Endodermal cell (in vitro differentiated cells): ENCODE measurements around the gene PRUNE2. TPM values are rescaled to one million over a fixed set of nuclear protein-coding genes. Genes with fewer than 3 reads are reported as not detected.

Experiments
- DNase-seq: peaks from one replicate; pipeline ENCODE4 v3.0.0-alpha.2; 2017
- H3K27ac ChIP-seq: 2 replicates; pipeline ENCODE4 v1.5.1; 2013; ENCODE audit warnings: mild to moderate bottlenecking, low read depth, low read length, moderate library complexity
- H3K27me3 ChIP-seq: 2 replicates; pipeline ENCODE4 v1.6.1; 2013; ENCODE audit warnings: mild to moderate bottlenecking, low read length, moderate library complexity; ENCODE audit not compliant: insufficient read depth, control insufficient read depth, poor library complexity, severe bottlenecking
- H3K36me3 ChIP-seq: 2 replicates; pipeline ENCODE4 v1.7.0; 2013; ENCODE audit warnings: mild to moderate bottlenecking, low read length, moderate library complexity; ENCODE audit not compliant: control insufficient read depth, insufficient read depth
- H3K4me1 ChIP-seq: one replicate; pipeline ENCODE4 v1.7.0; 2013; ENCODE audit warnings: low read length; ENCODE audit not compliant: control insufficient read depth, insufficient read depth
- H3K4me3 ChIP-seq: 2 replicates; pipeline ENCODE4 v1.5.1; 2013; ENCODE audit warnings: mild to moderate bottlenecking, low read length, moderate library complexity
- H3K9ac ChIP-seq: 2 replicates; pipeline ENCODE4 v1.6.1; 2013; ENCODE audit warnings: mild to moderate bottlenecking, low read length, moderate library complexity; ENCODE audit not compliant: poor library complexity, severe bottlenecking; ENCODE audit errors: extremely low read depth
- H3K9me3 ChIP-seq: 2 replicates; pipeline ENCODE4 v1.6.1; 2013; ENCODE audit warnings: mild to moderate bottlenecking, low read length, moderate library complexity; ENCODE audit not compliant: control insufficient read depth
- H3K27ac Mint-ChIP-seq: 2 replicates; pipeline ENCODE4 v1.8.0; 2020; ENCODE audit warnings: mixed read lengths
- H3K27me3 Mint-ChIP-seq: 2 replicates; pipeline ENCODE4 v1.8.0; 2021; ENCODE audit warnings: mild to moderate bottlenecking, mixed read lengths; ENCODE audit not compliant: insufficient read depth
- H3K36me3 Mint-ChIP-seq: 2 replicates; pipeline ENCODE4 v1.8.0; 2020; ENCODE audit warnings: low read depth, mixed read lengths
- H3K4me1 Mint-ChIP-seq: 2 replicates; pipeline ENCODE4 v1.8.0; 2020; ENCODE audit warnings: mixed read lengths
- H3K4me3 Mint-ChIP-seq: 2 replicates; pipeline ENCODE4 v1.8.0; 2020; ENCODE audit warnings: mild to moderate bottlenecking, moderate library complexity, mixed read lengths
- H3K9me3 Mint-ChIP-seq: 2 replicates; pipeline ENCODE4 v1.8.0; 2020; ENCODE audit warnings: mild to moderate bottlenecking, mixed read lengths
- CTCF ChIP-seq: fragments of 200-600 bp; sonication (generic); conservative IDR thresholded peaks from 2 replicates; pipeline ENCODE4 v1.5.0; 2021; ENCODE audit warnings: antibody characterized with exemption, mild to moderate bottlenecking
- WGBS, 2 experiments: methylation state at CpG; one replicate each; pipeline versions ENCODE4 v1.1.5 to v1.1.7; 2013; ENCODE audit warnings: missing lambda C conversion rate in 2 of 2, mixed read lengths in 1 of 2; ENCODE audit not compliant: insufficient coverage in 1 of 2, insufficient read length in 1 of 2; 5-methylcytosine and 5-hydroxymethylcytosine counted together
- total RNA-seq, 2 donors: library from RNA; stranded (reverse); fragmentation: NEBNext Ultra II Directional in 1 of 2; extraction: Animal tissue kit (Norgen Biotek cat#: 25700) in 1 of 2; gene quantifications; 2 replicates in 1 of 2; 3 replicates in 1 of 2; pipeline ENCODE4 v1.2.1, GENCODE V29; 2021

Gene PRUNE2
- total RNA-seq, 2 donors from 2014 or later, result 4.1 to 6.8 TPM

- peaks cover 7% of the 10 kb centered on the region for H3K4me1 ChIP-seq
- no peak overlapping the region for H3K9ac ChIP-seq
- H3K27me3 ChIP-seq, result peaks cover 4% of the 10 kb centered on the region
- WGBS, 2 experiments, result 95 to 96% methylated on average over 4 to 5 of the region's 5 CpGs
- TF ChIP-seq CTCF, result no peak
- peaks cover 13% of the 10 kb centered on the region for H3K4me1 Mint-ChIP-seq
- no peak overlapping the region for H3K27ac ChIP-seq
- no peak for DNase-seq
- no peaks in the 10 kb centered on the region for H3K36me3 ChIP-seq
- H3K9me3 ChIP-seq, result no peaks in the 10 kb centered on the region
- H3K4me3 Mint-ChIP-seq, result no peak overlapping the region
- H3K9me3 Mint-ChIP-seq, result no peaks in the 10 kb centered on the region
- H3K4me3 ChIP-seq, result no peak overlapping the region
- no peaks in the 10 kb centered on the region for H3K36me3 Mint-ChIP-seq
- H3K27me3 Mint-ChIP-seq, result no peaks in the 10 kb centered on the region
- no peak overlapping the region for H3K27ac Mint-ChIP-seq
These were observed 277.8 kb downstream of the PRUNE2 start for GRCh38 chr9:76628155-76628554.

GRCh38 chr9:76626980-76627379 lies 278.9 kb downstream of the PRUNE2 start:
- Histone ChIP-seq H3K4me3 (no peak overlapping the region), H3K9me3 (no peaks in the 10 kb centered on the region), H3K4me1 (peaks cover 7% of the 10 kb centered on the region), H3K27ac (no peak overlapping the region), H3K36me3 (no peaks in the 10 kb centered on the region), H3K27me3 (no peaks in the 10 kb centered on the region), H3K9ac (no peak overlapping the region)
- no peak for TF ChIP-seq CTCF
- WGBS, 2 experiments, result 95 to 99% methylated on average over 5 of the region's 7 CpGs
- Mint-ChIP-seq H3K9me3 (no peaks in the 10 kb centered on the region), H3K4me1 (peaks cover 13% of the 10 kb centered on the region), H3K36me3 (no peaks in the 10 kb centered on the region), H3K4me3 (no peak overlapping the region), H3K27me3 (no peaks in the 10 kb centered on the region), H3K27ac (no peak overlapping the region)
- DNase-seq, result no peak

- Mint-ChIP-seq H3K27me3 (no peaks in the 10 kb centered on the region), H3K9me3 (no peaks in the 10 kb centered on the region), H3K4me1 (peaks cover 10% of the 10 kb centered on the region), H3K27ac (no peak overlapping the region), H3K4me3 (no peak overlapping the region), H3K36me3 (no peaks in the 10 kb centered on the region)
- no peak for DNase-seq
- no peak overlapping the region for H3K27ac ChIP-seq
- H3K36me3 ChIP-seq, result no peaks in the 10 kb centered on the region
- H3K9ac ChIP-seq, result no peak overlapping the region
- no peaks in the 10 kb centered on the region for H3K27me3 ChIP-seq
- WGBS, 2 experiments, result 73 to 100% methylated on average over 1 of the region's 1 CpG
- H3K9me3 ChIP-seq, result no peaks in the 10 kb centered on the region
- H3K4me1 ChIP-seq, result peaks cover 7% of the 10 kb centered on the region
- TF ChIP-seq CTCF, result no peak
- H3K4me3 ChIP-seq, result no peak overlapping the region
These were observed 279.8 kb downstream of the PRUNE2 start for GRCh38 chr9:76626141-76626540.
